Right ventricle myocardium inferior (tissue), 1 donor: ENCODE data around the gene C16orf92. TPM values are rescaled to one million over a fixed set of nuclear protein-coding genes. Genes with fewer than 3 reads are reported as not detected.
A peak's percentile ranks its signal among the peaks of the same experiment; 100 is the strongest.

ENCODE experiments used
- ATAC-seq: fragments of 200-7000 bp; cut with Tn5 transposase; one replicate; pipeline ENCODE4 v1.9.1; 2020; ENCODE audit warnings: mild to moderate bottlenecking, moderate library complexity
- DNase-seq: peaks from one replicate; pipeline ENCODE4 v3.0.0; 2021; ENCODE audit errors: missing footprints
- intact Hi-C: fragments of 100-400 bp; cut with DNase I; formaldehyde crosslinking; loops from one replicate; pipeline ENCODE4 v1.11.0; 2022
- total RNA-seq: library from RNA; stranded (reverse); fragmentation: NEBNext Ultra II Directional; extraction: Animal tissue kit (Norgen Biotek cat#: 25700); gene quantifications from one replicate; pipeline ENCODE4 v1.2.1, GENCODE V29; 2021
- donor health status: DM: no; HTN: yes; CAD: no; lungs with severe emphysema.

C16orf92 gene
- total RNA-seq, 1 donor from 2014 or later, result not detected

DNA sequence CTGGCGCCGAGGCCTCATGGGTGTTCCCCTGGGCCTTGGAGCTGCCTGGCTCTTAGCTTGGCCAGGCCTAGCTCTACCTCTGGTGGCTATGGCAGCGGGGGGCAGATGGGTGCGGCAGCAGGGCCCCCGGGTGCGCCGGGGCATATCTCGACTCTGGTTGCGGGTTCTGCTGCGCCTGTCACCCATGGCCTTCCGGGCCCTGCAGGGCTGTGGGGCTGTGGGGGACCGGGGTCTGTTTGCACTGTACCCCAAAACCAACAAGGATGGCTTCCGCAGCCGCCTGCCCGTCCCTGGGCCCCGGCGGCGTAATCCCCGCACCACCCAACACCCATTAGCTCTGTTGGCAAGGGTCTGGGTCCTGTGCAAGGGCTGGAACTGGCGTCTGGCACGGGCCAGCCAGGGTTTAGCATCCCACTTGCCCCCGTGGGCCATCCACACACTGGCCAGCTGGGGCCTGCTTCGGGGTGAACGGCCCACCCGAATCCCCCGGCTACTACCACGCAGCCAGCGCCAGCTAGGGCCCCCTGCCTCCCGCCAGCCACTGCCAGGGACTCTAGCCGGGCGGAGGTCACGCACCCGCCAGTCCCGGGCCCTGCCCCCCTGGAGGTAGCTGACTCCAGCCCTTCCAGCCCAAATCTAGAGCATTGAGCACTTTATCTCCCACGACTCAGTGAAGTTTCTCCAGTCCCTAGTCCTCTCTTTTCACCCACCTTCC lies 35.5 kb upstream of the C16orf92 start:
- peak; percentile 41 for DNase-seq
- intact Hi-C loops, result no loop called here
- no peak for ATAC-seq

DNA sequence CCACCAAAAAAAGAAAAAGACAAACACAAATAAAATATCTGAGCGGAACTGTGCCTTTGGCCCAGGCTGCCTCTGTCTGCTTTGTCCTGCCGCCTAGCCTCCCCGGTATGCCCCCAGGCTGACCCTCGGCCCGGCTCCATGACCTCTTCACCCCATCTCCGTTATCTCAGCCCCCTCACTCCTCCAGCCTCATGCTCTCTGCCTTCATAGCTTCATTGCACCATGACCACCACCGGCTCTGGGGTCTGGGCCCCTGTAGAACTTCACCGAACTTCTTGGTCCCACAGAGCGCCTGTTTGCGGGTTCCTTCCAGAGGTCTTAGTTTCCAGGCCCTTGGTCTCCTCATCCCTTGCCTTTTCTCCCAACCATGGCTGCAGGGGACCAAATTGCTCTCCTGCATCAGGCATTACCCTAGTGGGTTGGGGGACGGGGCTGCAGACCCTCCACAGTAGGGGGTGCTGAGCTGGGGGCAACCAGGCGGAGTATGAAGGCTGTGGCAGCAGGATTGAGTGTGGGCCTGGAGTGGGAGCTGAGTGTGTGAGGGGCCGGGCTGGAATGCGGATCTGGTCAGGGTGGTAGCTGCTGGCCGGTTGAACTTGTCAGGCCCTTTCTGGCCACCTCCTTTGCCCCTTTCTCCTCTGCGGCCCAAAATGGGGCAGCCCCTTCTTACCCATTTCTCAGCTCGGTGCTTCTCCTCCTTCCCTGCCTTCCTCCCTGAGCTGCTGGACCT lies 34.5 kb upstream of the C16orf92 start:
- DNase-seq, result peak; percentile 32
- intact Hi-C loops, result no loop called here
- no peak for ATAC-seq

DNA sequence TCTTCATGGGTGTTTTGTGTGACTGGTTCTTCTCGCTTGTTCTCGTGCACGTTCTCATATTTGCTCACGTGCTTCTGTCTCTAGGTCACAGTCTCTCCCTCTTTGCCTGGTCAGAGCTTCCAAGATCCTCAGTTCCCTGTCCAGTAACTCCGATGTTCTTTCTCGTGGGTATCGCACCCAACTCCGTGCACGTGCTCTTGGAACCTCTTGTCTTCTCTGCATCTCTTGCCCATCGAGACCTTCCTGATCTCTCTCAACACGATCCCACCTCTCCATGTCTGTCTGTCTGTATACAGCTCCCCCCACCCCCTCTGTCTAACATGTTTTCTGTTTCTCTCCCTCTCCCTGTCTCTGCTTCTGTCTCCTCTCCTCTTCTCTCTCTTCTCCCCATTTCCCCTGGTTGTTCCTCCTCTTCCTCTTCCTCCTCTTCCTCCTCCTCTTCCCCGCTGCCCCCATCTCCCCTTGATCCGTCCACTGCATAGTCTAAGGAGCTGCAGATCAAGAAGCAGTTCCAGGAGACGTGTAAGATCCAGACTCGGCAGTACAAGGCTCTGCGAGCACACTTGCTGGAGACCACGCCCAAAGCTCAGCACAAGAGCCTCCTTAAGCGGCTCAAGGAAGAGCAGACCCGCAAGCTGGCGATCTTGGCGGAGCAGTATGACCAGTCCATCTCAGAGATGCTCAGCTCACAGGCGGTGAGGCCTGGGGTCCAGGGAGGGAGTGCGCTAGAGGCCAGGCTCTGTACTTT lies 33.7 kb upstream of the C16orf92 start:
- DNase-seq (no peak), ATAC-seq (no peak)
- intact Hi-C loops, result no loop called here

DNA sequence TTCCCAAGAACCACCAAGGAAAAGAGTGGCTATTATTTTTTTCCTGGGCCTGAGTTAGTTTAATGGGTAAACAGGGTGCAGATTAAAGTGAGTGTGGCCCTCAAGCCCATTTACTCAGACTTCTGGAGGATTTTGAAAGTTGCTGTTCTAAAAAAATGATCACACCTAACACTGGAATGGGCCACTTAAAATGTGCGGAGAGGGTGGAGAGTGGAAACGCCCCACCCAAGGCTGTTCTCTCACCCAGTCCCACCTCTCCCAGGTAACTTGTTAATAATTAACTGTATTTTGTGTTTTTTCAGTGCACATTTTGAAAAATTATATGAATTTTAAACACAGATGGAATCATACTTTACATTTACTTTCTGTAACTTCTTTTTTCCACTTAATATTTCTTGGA lies 33.0 kb upstream of the C16orf92 start:
- DNase-seq, result no peak
- ATAC-seq, result no peak
- intact Hi-C loops, result no loop called here

DNA sequence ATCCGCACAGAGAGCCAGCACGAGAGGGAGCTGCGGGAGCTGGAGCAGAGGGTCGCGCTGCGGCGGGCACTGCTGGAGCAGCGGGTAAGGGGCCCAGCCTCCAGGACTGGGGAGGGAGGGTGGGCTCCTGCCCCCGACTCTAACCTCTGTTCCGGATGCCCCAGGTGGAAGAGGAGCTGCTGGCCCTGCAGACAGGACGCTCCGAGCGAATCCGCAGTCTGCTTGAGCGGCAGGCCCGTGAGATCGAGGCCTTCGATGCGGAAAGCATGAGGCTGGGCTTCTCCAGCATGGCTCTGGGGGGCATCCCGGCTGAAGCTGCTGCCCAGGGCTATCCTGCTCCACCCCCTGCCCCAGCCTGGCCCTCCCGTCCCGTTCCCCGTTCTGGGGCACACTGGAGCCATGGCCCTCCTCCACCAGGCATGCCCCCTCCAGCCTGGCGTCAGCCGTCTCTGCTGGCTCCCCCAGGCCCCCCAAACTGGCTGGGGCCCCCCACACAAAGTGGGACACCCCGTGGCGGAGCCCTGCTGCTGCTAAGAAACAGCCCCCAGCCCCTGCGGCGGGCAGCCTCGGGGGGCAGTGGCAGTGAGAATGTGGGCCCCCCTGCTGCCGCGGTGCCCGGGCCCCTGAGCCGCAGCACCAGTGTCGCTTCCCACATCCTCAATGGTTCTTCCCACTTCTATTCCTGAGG lies 32.0 kb upstream of the C16orf92 start:
- intact Hi-C loops, result no loop called here
- ATAC-seq (no peak), DNase-seq (no peak)

DNA sequence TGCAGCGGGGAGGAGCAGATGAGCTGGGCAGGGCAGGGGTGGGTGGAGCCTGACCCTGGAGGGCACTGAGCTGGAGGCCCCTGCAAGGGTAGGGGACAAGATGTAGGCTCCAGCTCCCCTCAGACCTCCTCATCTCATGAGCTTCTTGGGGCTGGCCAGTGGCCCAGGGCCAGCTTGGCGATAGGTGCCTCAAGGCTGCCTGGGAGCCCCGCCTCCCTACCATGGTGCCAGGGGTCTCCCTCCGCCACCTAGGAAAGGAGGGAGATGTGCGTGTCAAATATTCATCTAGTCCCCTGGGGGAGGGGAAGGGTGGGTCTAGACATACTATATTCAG lies 31.5 kb upstream of the C16orf92 start:
- DNase-seq, result peak; percentile 28
- no peak for ATAC-seq
- intact Hi-C loops, result no loop called here

DNA sequence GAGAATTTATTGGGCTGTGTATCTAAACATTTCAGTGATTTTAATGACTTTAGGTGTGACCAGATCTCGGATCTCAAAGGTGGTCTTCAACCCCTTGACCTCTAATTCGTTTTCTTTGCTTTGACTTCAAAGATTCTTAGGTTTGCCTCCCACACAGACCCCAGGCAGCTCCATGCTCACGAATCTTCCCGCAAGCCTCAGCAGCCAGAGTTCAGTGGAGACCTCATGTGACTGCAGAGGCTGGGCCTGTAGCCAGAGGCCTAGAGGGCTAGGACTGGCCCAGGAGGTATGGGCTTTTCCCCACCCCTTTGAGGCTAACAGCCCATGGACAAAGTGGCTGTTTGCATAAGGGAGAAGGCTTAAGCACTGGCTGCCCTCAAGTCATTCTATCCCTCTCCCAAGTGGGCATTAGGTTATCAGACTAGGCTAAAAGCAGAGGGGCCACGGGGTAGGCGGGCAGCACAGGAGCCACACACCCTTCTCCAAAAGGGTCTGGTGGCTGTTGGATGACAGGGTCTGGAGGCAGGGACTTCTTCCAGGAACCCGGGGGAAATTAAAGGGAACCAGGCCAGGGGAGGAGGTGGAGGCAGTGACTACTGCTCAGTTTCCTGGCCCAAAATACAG lies 30.5 kb upstream of the C16orf92 start:
- DNase-seq, result no peak
- ATAC-seq, result no peak
- intact Hi-C loops, result no loop called here

DNA sequence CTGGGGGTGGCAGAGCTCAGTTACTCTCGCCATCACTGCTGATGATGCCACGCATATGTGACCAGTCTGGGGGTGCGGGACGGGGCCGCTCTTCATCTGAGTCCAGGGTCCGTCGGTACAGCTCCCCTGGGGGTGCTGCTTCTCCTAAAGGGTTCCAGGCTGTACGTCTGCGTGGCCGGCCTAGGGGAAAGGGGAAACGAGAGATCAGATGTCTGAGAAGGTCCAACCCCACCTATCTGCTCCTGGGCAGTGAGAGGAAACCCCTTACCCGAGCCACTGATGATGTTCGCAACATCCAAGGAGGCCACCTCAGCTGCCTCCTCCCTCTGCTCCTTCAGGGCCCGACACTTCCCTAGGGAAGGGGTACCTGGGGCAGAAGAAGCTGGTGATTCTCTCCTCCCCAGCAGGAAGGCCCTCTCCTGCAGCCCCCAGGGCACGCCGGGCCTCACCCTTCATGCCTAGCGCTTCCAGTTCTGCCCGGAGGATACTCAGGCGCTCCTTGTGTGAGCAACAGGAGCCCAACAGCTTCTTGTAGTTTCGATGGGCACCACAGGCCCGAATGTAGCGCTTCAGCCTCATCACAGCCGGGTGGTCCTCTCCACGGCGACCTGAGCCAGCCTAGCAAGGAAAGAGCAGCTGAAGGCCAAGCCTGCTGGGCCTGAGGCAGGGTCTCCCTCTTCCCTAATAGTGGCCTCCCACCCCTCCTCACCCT lies 29.7 kb upstream of the C16orf92 start:
- no peak for ATAC-seq
- intact Hi-C loops, result no loop called here
- DNase-seq, result peak; percentile 53

DNA sequence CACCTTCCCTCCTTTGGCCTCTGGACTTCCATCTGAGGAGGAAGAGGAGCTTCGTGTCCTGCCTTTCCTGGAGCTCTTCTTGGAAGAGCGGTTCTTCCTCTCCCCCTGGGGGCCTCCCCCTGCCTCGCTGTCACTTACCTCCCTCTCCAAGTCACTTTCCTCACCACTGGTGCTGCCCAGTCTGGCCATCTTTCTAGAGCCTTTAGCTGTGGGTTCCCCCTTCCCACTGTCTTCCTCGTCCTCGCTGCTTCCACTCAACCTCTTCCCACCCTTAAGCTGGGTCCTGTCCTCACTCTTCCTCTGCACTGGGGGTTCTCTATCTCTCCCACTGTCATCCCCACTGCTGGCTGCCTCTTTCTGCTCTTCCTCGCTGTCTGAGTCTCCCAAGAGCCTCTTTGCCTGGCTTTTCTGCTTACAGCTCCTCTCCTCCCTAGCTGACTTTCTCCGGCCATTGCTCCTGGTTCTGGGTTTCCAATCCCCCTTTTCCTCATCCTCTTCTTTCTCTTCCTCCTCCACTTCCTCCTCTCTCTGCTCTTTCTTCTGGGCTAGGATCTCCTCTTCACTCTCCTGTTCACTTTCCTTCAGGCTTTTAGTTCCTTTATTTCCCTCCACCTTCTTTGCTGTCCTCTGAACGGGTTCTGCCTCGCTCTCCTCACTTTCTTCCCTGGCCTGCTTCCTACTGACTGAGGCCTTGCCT lies 28.9 kb upstream of the C16orf92 start:
- ATAC-seq (no peak), DNase-seq (no peak)
- intact Hi-C loops, result loop anchor here (2.0 kb wide), 1 partner anchor 17 kb away; no protein-coding TSS in a partner anchor

DNA sequence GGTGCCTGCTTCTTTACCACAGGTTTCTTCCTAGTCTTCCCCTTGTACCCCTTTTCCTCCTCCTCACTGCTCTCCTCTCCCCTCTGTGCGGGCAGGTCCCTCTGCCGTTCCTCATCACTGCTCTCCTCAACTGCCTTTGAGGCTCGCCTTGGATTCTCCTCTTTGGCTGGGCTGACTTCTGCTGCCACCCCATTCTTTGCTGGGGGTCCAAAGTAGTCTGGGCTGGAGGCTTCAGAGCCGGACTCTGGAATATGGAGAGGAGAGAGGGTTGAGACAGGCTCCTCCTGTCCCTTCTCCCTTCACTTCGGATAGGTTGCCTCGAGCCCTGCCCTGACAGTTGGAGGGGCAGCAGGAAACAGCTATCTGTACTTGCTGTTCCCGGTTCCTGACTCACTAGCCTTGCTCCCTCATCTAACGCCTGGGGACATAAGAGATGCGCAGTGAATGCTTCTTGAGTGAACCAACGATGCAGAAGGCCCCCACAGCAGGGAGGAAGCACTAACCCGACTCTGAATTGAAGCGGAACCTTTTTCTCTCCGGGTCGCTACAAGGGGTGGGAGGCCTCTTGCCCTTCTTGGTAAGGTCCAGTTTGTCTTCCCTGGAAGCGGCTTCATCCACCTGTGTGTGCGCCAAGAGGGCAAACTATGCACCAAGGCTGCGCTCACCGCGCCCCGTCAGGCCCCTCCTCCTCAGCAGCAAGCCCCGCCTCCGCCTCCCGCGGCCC lies 28.2 kb upstream of the C16orf92 start:
- peak; percentile 30 for ATAC-seq

DNA sequence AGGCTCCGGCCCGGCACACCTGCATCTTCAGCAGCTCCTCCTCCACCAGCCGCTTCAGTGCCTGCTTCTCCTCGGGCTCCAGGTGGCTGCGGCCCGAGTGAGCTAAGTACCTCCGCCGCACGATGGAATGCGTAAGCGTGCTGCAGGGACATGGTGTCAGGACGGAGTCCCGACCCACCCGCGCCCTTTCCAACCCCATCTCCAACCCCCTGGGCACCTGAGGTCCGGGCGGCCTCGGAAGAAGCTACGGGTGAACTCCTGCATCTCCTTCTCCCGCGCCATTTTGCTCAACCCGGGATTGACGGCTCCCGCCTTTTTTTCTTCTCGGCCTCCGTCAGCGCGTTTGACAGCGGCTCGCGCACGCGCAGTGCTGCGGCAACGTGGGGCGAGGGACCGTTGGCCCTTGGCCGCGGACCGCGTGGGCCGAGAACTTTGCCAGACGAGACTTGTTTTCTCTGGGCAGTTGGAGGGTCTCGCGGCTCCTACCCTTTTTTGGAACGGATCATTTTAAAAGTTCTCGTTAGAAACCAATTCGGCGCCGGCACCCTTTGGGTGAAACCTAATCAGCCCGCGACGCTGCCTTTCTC lies 27.6 kb upstream of the C16orf92 start, which contains the start of gene HIRIP3:
HIRIP3 (minus strand) TSS at position 294 of the 587 bp plus-strand sequence; CDS start at position 282, 12 bp downstream.
- DNase-seq, result peak; percentile 94
- intact Hi-C loops, result loop anchor here (2.0 to 5.0 kb wide), 2 partner anchors 19 to 1053 kb away; no protein-coding TSS in a partner anchor
- peak; percentile 80 for ATAC-seq

More for the DNA sequence above, 28.2 kb upstream of the C16orf92 start:
- intact Hi-C loops, result loop anchor here (2.0 to 5.0 kb wide), 2 partner anchors 18 to 1052 kb away; no protein-coding TSS in a partner anchor
- peak; percentile 22 for DNase-seq

DNA sequence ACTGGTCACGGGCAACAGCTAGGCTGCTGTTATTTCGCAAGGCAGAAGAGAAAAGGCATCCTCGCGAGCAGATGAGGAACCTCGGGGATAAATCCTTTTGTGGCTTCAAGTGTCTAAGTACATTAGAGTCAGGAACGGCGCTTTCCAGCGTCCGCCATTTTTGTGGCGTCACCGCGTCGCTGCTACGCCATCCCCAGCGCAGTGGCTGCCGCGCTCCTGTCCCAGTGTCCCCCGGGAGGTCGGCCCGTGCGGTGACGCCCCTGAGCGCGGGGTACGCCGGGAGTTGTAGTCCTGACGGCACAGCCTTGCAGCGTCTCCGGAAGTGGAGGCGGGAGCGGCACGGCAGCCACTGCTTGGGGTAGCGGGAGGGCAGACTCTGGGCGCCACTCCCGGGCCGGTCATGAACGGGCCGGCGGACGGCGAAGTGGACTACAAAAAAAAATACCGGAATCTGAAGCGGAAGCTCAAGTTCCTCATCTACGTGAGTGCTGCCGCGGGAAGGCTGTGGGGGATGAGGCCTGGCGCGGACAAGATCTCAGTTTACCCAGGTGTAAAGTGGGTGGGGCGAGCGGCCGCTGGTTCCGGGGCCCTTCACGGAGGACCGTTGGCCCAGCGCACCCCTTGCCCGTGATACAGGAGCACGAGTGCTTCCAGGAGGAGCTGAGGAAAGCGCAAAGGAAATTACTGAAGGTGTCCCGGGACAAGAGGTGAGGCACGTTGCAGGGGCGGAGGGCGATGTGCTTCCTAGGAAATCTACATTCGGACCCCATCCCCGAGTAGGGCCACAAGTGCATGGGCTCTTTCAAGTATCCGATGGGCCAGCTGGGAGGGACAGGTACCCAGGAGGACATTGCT lies 26.9 kb upstream of the C16orf92 start, which contains the start of gene INO80E:
INO80E (plus strand) TSS at position 331 of the 855 bp plus-strand sequence; CDS start at position 401, 70 bp downstream.
- ATAC-seq (peak; percentile 99), DNase-seq (peak; percentile 99)
- intact Hi-C loops, result loop anchor here (1.0 to 5.0 kb wide), 3 partner anchors 19 to 1054 kb away; partner anchors contain the start of gene TMEM219

DNA sequence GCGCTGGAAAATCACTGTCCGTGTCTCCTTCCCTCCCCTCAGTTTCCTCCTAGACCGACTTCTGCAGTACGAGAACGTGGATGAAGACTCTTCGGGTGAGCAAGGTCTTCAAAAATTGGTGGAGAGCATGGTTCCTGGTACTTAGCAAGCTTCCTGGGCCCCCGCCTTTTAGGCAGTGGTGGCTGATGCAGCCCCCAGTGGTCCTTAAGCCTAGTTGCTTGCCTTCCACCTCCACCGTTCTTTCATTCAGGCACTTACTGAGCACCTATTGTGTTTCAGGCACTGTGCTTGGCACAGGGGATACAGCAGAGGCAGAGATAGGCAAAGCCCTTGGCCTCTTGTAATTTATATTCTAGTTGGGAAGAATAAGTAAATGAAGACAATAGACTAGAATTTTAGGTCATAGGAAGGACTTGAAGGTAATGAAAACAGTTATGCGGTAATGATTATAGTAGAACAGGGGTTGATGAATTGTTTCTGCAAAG lies 26.2 kb upstream of the C16orf92 start:
- no peak for ATAC-seq
- intact Hi-C loops, result loop anchor here (1.0 to 5.0 kb wide), 2 partner anchors 35 to 1055 kb away; partner anchors contain the start of gene TMEM219

DNA sequence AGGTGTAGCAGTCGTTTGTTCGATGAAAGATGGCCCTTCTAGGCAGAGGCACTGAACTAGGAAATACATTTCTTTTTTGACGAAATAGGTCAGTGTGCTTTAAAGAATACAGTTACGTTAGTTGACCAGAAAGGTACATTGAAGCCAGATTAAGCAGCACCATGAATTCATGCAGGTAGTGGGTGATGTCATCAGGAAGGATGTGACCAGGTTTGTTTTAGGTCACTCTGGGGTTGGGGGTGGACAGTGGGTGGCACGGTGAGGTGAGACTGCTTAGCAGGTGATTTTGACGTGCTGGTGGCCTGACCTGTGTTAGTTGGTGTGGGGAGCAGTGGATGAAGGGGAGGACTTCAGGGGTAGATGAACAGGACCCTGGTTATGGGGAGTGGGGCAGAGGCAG lies 23.4 kb upstream of the C16orf92 start:
- intact Hi-C loops, result loop anchor here (5.0 to 10.0 kb wide), 2 partner anchors 135 to 1057 kb away; partner anchors contain the start of gene CDIPT
- ATAC-seq (no peak), DNase-seq (no peak)

More for the DNA sequence above, 26.2 kb upstream of the C16orf92 start:
- DNase-seq, result no peak
